ENCODE measurements around the gene CCR5. TPM values are rescaled to one million over a fixed set of nuclear protein-coding genes. Genes with fewer than 3 reads are reported as not detected.

CCR5 gene
- polyA plus RNA-seq (2013, experiment 1 of 2): not detected
- not detected for polyA plus RNA-seq (2013, experiment 2 of 2)

DNA sequence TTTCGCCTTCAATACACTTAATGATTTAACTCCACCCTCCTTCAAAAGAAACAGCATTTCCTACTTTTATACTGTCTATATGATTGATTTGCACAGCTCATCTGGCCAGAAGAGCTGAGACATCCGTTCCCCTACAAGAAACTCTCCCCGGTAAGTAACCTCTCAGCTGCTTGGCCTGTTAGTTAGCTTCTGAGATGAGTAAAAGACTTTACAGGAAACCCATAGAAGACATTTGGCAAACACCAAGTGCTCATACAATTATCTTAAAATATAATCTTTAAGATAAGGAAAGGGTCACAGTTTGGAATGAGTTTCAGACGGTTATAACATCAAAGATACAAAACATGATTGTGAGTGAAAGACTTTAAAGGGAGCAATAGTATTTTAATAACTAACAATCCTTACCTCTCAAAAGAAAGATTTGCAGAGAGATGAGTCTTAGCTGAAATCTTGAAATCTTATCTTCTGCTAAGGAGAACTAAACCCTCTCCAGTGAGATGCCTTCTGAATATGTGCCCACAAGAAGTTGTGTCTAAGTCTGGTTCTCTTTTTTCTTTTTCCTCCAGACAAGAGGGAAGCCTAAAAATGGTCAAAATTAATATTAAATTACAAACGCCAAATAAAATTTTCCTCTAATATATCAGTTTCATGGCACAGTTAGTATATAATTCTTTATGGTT is at the start of gene CCR5:
TSS of gene CCR5 (plus strand) at position 108 of the 680 bp plus-strand sequence. CDS start 1,957 bp downstream, outside the sequence.
- Histone ChIP-seq H2BK12ac (ENCODE audit: low read length in 2 of 2) (no peak within 1 kb of the TSS), H3K9me3 (ENCODE audit: control insufficient read depth, low read length) (no peaks in the 10 kb centered on the region), H3K36me3 (ENCODE audit: control insufficient read depth in 1 of 2, insufficient read depth in 2 of 2, low read depth in 1 of 2, low read length in 2 of 2) (no peaks in the 10 kb centered on the region), H4K91ac (ENCODE audit: low read length) (no peak within 1 kb of the TSS), H4K8ac (ENCODE audit: low read length) (no peak within 1 kb of the TSS), H3K27me3 (ENCODE audit: control insufficient read depth in 1 of 2, insufficient read depth in 1 of 2, low read length in 2 of 2) (peaks cover 23 to 39% of the 10 kb centered on the region in 2 experiments), H2BK5ac (ENCODE audit: low read depth, low read length, poor library complexity, severe bottlenecking) (no peak within 1 kb of the TSS), H3K23ac (ENCODE audit: low read length in 2 of 2) (no peak within 1 kb of the TSS), H2BK120ac (ENCODE audit: low read depth, low read length) (no peak within 1 kb of the TSS), H3K4ac (ENCODE audit: low read depth in 1 of 2, low read length in 2 of 2) (peak within 1 kb of the TSS in 1 of 2 experiments; percentile 13), H2AK5ac (ENCODE audit: low read length, severe bottlenecking) (no peak within 1 kb of the TSS), H3K14ac (ENCODE audit: low read length in 2 of 2) (no peak within 1 kb of the TSS), H2BK15ac (ENCODE audit: low read depth, poor library complexity, severe bottlenecking) (no peak within 1 kb of the TSS), H3K27ac (ENCODE audit: low read length, poor library complexity, severe bottlenecking) (no peak within 1 kb of the TSS), H3K4me2 (ENCODE audit: low read length, poor library complexity, severe bottlenecking) (no peak within 1 kb of the TSS), H3K4me1 (ENCODE audit: control insufficient read depth, insufficient read depth, low read depth, low read length) (no peaks in the 10 kb centered on the region), H3K4me3 (ENCODE audit: insufficient read depth in 1 of 2, low read depth in 1 of 2, low read length in 2 of 2) (no peak within 1 kb of the TSS), H3K18ac (ENCODE audit: low read depth in 1 of 2, low read length in 2 of 2) (no peak within 1 kb of the TSS), H2AFZ (ENCODE audit: low read depth, low read length) (no peak within 1 kb of the TSS), H3K9ac (ENCODE audit: low read length) (peak within 1 kb of the TSS; percentile 41), H3K79me1 (replicated peaks; ENCODE audit: low read length, poor library complexity, severe bottlenecking) (no peaks in the 10 kb centered on the region)
- WGBS: 63% methylated on average over 2 of the region's 5 CpGs
- no peak for DNase-seq

GRCh38 chr3:46321461-46322104 is 49.2 kb upstream of the CCR5 start:
- Histone ChIP-seq H3K4ac (ENCODE audit: low read depth in 1 of 2, low read length in 2 of 2) (no peak overlapping the region), H3K9me3 (ENCODE audit: control insufficient read depth, low read length) (peaks cover under 1% of the 10 kb centered on the region), H3K36me3 (ENCODE audit: control insufficient read depth in 1 of 2, insufficient read depth in 2 of 2, low read depth in 1 of 2, low read length in 2 of 2) (no peaks in the 10 kb centered on the region), H2BK15ac (ENCODE audit: low read depth, poor library complexity, severe bottlenecking) (no peak overlapping the region), H2AFZ (ENCODE audit: low read depth, low read length) (no peak overlapping the region), H3K23ac (ENCODE audit: low read length in 2 of 2) (no peak overlapping the region), H3K27ac (ENCODE audit: low read length, poor library complexity, severe bottlenecking) (no peak overlapping the region), H3K27me3 (ENCODE audit: control insufficient read depth in 1 of 2, insufficient read depth in 1 of 2, low read length in 2 of 2) (peaks cover 25 to 36% of the 10 kb centered on the region in 2 experiments), H3K4me3 (ENCODE audit: insufficient read depth in 1 of 2, low read depth in 1 of 2, low read length in 2 of 2) (no peak overlapping the region), H2BK5ac (ENCODE audit: low read depth, low read length, poor library complexity, severe bottlenecking) (no peak overlapping the region), H2AK5ac (ENCODE audit: low read length, severe bottlenecking) (no peak overlapping the region), H4K91ac (ENCODE audit: low read length) (no peak overlapping the region), H3K18ac (ENCODE audit: low read depth in 1 of 2, low read length in 2 of 2) (no peak overlapping the region), H3K79me1 (replicated peaks; ENCODE audit: low read length, poor library complexity, severe bottlenecking) (no peaks in the 10 kb centered on the region), H3K4me1 (ENCODE audit: control insufficient read depth, insufficient read depth, low read depth, low read length) (no peaks in the 10 kb centered on the region), H3K4me2 (ENCODE audit: low read length, poor library complexity, severe bottlenecking) (no peak overlapping the region), H4K8ac (ENCODE audit: low read length) (no peak overlapping the region), H3K9ac (ENCODE audit: low read length) (no peak overlapping the region), H2BK120ac (ENCODE audit: low read depth, low read length) (no peak overlapping the region), H3K14ac (ENCODE audit: low read length in 2 of 2) (no peak overlapping the region), H2BK12ac (ENCODE audit: low read length in 2 of 2) (no peak overlapping the region)
- 56% methylated on average over 1 of the region's 1 CpG for WGBS
- no peak for DNase-seq

DNA sequence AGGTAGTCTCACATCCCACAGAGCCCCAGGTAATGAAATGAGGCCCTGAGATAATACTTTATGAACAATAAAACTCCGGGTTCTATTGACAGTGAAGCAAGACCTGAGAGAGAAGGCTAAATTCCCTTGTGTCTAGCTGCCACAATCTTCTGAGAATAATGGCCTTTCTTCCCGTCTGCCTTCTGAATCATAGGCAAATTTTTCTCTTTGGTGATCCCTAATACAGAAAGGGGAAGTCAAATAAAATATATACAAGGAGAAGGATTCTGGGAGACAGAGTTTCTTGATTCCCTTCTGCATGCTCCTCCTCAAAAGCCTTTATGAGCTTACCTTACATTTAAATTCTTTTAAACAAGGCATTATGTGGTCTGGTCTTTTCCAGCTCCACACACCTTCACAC is 46.7 kb upstream of the CCR5 start:
- Histone ChIP-seq H3K4ac (ENCODE audit: low read depth in 1 of 2, low read length in 2 of 2) (no peak overlapping the region), H2BK12ac (ENCODE audit: low read length in 2 of 2) (no peak overlapping the region), H3K14ac (ENCODE audit: low read length in 2 of 2) (no peak overlapping the region), H3K27me3 (ENCODE audit: control insufficient read depth in 1 of 2, insufficient read depth in 1 of 2, low read length in 2 of 2) (peaks cover 19 to 42% of the 10 kb centered on the region in 2 experiments), H3K27ac (ENCODE audit: low read length, poor library complexity, severe bottlenecking) (no peak overlapping the region), H3K4me1 (ENCODE audit: control insufficient read depth, insufficient read depth, low read depth, low read length) (no peaks in the 10 kb centered on the region), H2BK15ac (ENCODE audit: low read depth, poor library complexity, severe bottlenecking) (no peak overlapping the region), H2AFZ (ENCODE audit: low read depth, low read length) (no peak overlapping the region), H3K9me3 (ENCODE audit: control insufficient read depth, low read length) (peaks cover 11% of the 10 kb centered on the region), H3K18ac (ENCODE audit: low read depth in 1 of 2, low read length in 2 of 2) (no peak overlapping the region), H3K9ac (ENCODE audit: low read length) (no peak overlapping the region), H4K8ac (ENCODE audit: low read length) (no peak overlapping the region), H2BK120ac (ENCODE audit: low read depth, low read length) (no peak overlapping the region), H3K23ac (ENCODE audit: low read length in 2 of 2) (no peak overlapping the region), H3K4me2 (ENCODE audit: low read length, poor library complexity, severe bottlenecking) (no peak overlapping the region), H3K4me3 (ENCODE audit: insufficient read depth in 1 of 2, low read depth in 1 of 2, low read length in 2 of 2) (no peak overlapping the region), H3K36me3 (ENCODE audit: control insufficient read depth in 1 of 2, insufficient read depth in 2 of 2, low read depth in 1 of 2, low read length in 2 of 2) (no peaks in the 10 kb centered on the region), H2BK5ac (ENCODE audit: low read depth, low read length, poor library complexity, severe bottlenecking) (no peak overlapping the region), H4K91ac (ENCODE audit: low read length) (no peak overlapping the region), H3K79me1 (replicated peaks; ENCODE audit: low read length, poor library complexity, severe bottlenecking) (no peaks in the 10 kb centered on the region), H2AK5ac (ENCODE audit: low read length, severe bottlenecking) (no peak overlapping the region)
- WGBS: 71% methylated on average over 1 of the region's 2 CpGs
- no peak for DNase-seq

DNA sequence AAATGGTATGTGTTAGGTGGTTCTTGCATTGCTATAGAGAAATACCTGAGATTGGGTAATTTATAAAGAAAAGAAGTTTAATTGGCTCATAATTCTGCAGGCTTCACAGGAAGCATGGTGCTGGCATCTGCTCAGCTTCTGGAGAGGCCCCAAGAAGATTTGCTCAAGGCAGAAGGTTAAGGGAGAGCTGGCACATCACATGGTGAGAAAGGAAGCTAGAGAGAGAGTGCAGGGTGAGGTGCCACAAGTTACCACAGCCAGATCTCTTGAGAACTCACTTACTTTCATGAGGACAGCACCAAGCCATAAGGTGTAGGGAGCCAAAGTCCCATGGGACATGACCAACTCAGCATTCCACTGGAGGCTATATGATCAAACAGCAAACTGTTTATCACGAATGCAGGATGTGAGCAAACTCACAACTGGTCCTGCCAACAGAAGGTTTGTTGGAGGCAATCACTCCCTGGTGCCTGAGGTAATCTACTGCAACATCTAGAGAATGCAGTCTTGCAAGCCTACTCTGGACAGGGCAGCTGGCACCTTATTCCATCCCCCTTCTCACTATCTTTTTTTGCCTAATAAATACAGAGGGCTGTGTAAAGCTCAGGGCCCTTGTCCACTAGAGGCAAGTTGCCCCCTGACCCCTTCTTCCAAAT is 45.0 kb upstream of the CCR5 start:
- Histone ChIP-seq H3K4ac (ENCODE audit: low read depth in 1 of 2, low read length in 2 of 2) (no peak overlapping the region), H3K4me1 (ENCODE audit: control insufficient read depth, insufficient read depth, low read depth, low read length) (no peaks in the 10 kb centered on the region), H3K27me3 (ENCODE audit: control insufficient read depth in 1 of 2, insufficient read depth in 1 of 2, low read length in 2 of 2) (peaks cover 19 to 54% of the 10 kb centered on the region in 2 experiments), H2BK12ac (ENCODE audit: low read length in 2 of 2) (no peak overlapping the region), H3K9me3 (ENCODE audit: control insufficient read depth, low read length) (peaks cover 11% of the 10 kb centered on the region), H3K36me3 (ENCODE audit: control insufficient read depth in 1 of 2, insufficient read depth in 2 of 2, low read depth in 1 of 2, low read length in 2 of 2) (no peaks in the 10 kb centered on the region), H3K4me3 (ENCODE audit: insufficient read depth in 1 of 2, low read depth in 1 of 2, low read length in 2 of 2) (no peak overlapping the region), H2AK5ac (ENCODE audit: low read length, severe bottlenecking) (no peak overlapping the region), H3K79me1 (replicated peaks; ENCODE audit: low read length, poor library complexity, severe bottlenecking) (no peaks in the 10 kb centered on the region), H3K9ac (ENCODE audit: low read length) (no peak overlapping the region), H4K91ac (ENCODE audit: low read length) (no peak overlapping the region), H2BK5ac (ENCODE audit: low read depth, low read length, poor library complexity, severe bottlenecking) (no peak overlapping the region), H2BK120ac (ENCODE audit: low read depth, low read length) (no peak overlapping the region), H2BK15ac (ENCODE audit: low read depth, poor library complexity, severe bottlenecking) (no peak overlapping the region), H3K23ac (ENCODE audit: low read length in 2 of 2) (no peak overlapping the region), H3K4me2 (ENCODE audit: low read length, poor library complexity, severe bottlenecking) (no peak overlapping the region), H3K14ac (ENCODE audit: low read length in 2 of 2) (no peak overlapping the region), H3K18ac (ENCODE audit: low read depth in 1 of 2, low read length in 2 of 2) (no peak overlapping the region), H4K8ac (ENCODE audit: low read length) (no peak overlapping the region), H3K27ac (ENCODE audit: low read length, poor library complexity, severe bottlenecking) (no peak overlapping the region), H2AFZ (ENCODE audit: low read depth, low read length) (no peak overlapping the region)
- no peak for DNase-seq
- 55% methylated on average over 1 of the region's 1 CpG for WGBS

Measured in mesenchymal stem cell (in vitro differentiated cells and primary cell).